AG10803 (cell line): Measurements from ENCODE around the gene PSME3IP1.

Experiments
- DNase-seq: peaks from one replicate; pipeline ENCODE4 v3.0.0; 2010; ENCODE audit warnings: low read depth
- H3K4me3 ChIP-seq: 2 replicates; pipeline ENCODE4 v1.5.1; 2011; ENCODE audit warnings: mild to moderate bottlenecking, low read length, control low read depth
- TF ChIP-seq, protein P1 (sequence below): conservative IDR thresholded peaks from 2 replicates; pipeline ENCODE4 v1.5.1; 2011; ENCODE audit warnings: mild to moderate bottlenecking, low read length, control low read depth, inconsistent platforms

The PSME3IP1 gene

DNA sequence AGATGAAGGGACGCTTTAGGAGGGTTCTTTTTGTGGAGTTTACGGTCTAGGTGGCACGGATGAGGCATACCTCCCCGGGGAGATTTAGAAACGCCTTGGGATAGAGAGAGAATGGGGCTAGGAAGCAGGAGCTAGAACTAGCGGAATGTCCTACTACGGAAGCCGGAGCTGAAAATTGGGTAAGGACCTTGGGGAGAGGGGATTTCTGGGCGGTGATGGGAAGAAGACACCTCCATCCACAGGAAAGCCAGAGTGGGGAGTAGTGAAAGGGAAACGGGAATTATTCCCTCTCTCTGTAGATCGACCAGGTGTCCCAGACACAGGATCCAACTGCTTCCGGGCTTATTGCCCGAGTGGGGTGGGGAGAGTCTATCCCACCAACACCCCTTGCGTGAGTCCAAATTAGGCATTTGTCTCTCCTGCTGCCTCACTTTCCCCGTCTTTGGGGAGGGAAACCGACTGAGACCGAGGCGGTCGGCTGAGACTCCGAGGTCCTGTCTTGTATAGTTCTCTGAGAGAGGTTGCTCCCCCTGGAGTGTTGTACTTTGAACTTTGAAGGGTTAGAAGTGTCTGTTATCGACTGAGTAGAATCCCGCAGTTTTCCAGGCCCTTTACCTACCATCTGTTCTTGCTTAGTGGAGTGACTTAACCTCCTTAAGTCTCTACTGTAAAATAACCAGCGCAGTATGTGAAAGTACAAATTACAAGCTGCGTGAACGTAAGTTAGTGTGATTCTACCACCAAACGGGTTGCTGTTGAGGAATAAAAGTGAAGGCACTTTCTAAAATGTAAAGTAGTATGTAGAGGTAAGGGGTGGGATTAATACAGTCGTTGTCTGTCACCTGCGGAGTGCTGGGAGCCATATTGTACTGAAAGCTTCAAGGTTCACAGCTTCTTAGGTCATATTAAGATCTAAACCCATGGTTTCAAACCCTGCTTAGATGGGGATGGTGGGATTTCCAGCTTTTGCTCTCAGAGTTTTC is 1.3 kb upstream of the PSME3IP1 start:
- H3K4me3 ChIP-seq, result peak overlapping the region; percentile 93
- peak; percentile 45 for DNase-seq
- TF ChIP-seq, protein P1, sequence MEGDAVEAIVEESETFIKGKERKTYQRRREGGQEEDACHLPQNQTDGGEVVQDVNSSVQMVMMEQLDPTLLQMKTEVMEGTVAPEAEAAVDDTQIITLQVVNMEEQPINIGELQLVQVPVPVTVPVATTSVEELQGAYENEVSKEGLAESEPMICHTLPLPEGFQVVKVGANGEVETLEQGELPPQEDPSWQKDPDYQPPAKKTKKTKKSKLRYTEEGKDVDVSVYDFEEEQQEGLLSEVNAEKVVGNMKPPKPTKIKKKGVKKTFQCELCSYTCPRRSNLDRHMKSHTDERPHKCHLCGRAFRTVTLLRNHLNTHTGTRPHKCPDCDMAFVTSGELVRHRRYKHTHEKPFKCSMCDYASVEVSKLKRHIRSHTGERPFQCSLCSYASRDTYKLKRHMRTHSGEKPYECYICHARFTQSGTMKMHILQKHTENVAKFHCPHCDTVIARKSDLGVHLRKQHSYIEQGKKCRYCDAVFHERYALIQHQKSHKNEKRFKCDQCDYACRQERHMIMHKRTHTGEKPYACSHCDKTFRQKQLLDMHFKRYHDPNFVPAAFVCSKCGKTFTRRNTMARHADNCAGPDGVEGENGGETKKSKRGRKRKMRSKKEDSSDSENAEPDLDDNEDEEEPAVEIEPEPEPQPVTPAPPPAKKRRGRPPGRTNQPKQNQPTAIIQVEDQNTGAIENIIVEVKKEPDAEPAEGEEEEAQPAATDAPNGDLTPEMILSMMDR, result no peak

DNA sequence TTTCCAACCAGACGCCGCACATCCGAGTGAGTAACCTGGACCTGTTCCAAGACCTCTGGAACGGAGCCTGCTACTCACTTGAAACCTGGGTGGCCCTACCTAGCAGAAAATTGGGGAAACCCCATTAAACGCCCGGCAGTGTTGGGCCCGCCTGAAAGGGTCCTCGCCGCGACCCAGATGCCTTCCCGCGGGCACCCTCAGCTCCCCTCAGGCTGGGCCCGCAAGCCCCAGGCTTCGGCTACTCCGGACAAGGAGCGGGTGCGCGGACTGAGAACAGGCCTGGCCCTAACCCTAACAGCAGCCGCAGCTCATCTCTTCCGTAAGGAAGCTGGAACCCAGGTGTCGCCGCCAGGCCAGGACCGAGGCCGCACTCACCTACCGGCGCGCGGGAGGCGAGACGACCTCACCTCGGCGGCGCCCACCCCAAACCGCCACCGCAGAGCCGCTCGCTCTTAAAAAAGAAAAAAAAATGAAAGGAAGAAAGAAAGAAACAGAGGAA is 344 bp downstream of the PSME3IP1 start:
- TF ChIP-seq, protein P1, result no peak
- H3K4me3 ChIP-seq, result peak overlapping the region; percentile 92
- peak; percentile 61 for DNase-seq

DNA sequence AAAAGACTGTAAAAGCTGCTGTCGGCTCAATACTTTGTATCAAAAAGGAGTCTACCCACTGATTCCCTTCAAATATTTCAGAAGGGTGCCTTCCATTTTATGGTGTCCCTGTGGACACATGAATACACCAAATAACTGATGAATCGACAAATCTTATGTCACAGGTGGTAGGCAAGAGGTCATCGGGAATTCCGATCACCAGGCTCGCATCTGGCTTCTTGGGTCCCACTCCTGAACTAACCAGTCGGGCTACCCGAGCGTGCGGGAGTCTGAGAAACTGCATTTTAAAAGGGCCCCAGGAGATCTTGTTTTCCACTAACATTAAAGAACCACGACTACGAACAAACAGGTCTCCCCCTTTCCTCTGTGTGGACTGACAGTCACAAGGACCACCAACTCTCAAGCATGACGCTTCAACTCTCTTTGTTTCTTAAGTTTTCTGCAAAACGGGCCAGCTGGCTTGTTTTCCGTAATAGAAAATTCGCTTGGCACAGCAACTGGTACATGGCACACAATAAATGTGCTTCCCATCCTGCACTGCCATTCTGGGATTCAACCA is 873 bp downstream of the PSME3IP1 start:
- TF ChIP-seq, protein P1, result no peak
- DNase-seq, result no peak
- H3K4me3 ChIP-seq, result peak overlapping the region; percentile 92

DNA sequence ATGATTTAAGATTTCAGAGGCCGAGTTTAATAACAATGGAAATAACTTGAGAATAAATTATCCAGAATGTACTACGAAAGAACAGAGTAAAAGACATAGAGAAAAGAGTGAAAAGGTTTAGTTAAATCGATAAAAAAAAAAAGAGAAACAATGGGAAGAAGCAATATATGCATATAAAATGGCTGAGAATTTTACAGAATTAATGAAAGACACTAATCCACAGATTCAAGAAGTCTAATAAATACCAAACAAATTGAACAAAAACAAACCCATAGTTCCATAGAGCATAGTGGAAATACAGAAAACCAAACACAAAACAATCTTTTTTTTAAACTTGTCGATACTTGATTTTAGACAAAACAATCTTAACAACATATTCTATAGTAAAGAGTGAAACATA is 1.7 kb downstream of the PSME3IP1 start:
- DNase-seq, result no peak
- TF ChIP-seq, protein P1, result no peak
- H3K4me3 ChIP-seq, result no peak overlapping the region

DNA sequence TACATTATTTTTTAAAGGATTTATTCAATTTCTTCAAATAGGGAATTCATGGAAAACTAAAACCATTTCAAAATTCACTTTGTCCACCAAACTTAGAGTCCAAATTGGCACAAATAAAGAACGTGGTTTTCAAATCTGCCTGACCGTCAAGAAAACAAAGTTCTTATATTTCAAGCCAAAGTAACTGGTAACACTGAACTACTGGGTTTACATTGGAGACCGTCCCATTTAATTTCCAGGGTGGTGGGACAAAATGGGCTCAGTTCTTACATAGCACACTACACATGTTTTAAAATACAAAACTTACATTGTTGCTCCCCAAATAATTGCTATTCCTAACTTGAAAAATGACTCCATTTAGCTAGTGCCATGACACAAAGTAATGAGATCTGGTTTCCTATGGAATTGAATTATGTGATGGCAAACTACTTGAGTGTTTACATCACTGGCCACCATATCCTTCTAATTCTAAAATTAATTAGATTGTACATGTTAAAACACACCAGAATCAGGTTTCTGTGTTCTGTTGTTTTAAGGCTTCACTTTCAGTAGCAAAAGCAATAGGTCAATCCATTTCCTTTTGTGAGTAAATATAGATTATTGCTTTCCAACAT is 6.5 kb downstream of the PSME3IP1 start:
- H3K4me3 ChIP-seq, result no peak overlapping the region
- DNase-seq, result no peak

DNA sequence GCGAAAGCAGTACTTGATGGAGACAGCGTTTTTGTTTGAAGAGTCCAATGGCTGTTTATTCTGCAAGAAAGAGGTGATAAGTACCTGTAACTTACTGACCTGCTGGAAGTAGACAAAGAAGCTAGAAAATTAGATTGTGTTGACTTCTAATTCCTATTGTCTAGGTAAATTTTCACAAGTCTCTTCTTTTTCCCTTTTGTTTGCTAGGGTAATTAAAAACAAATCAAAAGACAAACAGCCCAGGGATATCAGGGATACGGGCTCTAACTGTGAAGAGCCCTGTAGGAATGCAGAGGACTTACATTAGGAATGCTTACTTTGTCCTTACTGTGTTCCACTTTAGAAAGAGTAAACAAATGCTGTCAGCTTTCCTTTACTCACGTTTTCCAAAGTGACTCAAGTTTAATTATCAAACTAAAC is 7.0 kb downstream of the PSME3IP1 start:
- TF ChIP-seq, protein P1, result no peak
- no peak overlapping the region for H3K4me3 ChIP-seq
- DNase-seq, result no peak

More for the DNA sequence above, 6.5 kb downstream of the PSME3IP1 start:
- TF ChIP-seq, protein P1, result no peak
